ELR (cell line): Measurements from ENCODE around the gene VWA8.

ENCODE experiments used
- DNase-seq: peaks from one replicate; pipeline ENCODE4 v3.0.0-alpha.2; 2015; ENCODE audit warnings: low read depth

The VWA8 gene

GRCh38 chr13:41691274-41691673, 269.6 kb downstream of the VWA8 start:
- no peak for DNase-seq

DNA sequence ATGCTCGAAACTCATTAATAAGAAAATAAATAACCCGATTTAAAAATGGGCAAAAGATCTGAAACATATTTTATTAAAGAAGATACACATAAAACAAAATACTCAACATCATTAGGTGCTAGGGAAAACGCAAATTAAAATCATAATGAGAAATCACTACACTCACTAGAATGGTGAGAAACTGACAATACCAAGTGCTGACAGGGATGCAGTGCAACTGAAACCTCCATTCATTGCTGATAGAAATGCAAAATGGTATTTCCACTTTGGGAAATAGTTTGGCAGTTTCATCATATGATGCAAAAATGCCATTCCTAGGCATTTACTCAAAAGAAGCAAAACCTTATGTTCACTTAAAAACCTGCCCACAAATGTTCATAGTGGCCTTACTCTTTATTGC, 278.1 kb downstream of the VWA8 start:
- DNase-seq, result no peak

DNA sequence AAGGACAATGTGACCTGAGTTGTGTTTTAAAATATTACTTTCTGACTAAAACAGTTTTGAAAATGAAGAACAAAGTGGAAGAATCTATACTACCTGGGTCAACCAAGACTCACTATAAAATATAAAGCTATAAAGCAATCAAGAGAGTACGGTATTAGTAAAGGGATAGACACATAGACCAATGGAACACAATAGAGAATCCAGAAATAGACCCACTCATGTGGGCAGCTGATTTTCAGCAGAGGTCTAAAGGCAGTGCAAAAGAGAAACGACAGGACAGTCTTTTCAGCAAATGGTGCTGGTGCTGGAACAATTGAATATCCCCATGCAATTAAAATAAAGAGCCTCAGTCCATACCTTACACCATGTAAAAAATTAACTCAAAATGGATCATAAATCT, 278.9 kb downstream of the VWA8 start:
- DNase-seq, result no peak

- no peak for DNase-seq
These were observed 279.3 kb downstream of the VWA8 start for GRCh38 chr13:41681587-41681986.

- DNase-seq, result no peak
These were observed 280.0 kb downstream of the VWA8 start for GRCh38 chr13:41680900-41681299.

GRCh38 chr13:41678848-41679247, 282.1 kb downstream of the VWA8 start:
- no peak for DNase-seq

GRCh38 chr13:41678249-41678648, 282.7 kb downstream of the VWA8 start:
- DNase-seq, result no peak

DNA sequence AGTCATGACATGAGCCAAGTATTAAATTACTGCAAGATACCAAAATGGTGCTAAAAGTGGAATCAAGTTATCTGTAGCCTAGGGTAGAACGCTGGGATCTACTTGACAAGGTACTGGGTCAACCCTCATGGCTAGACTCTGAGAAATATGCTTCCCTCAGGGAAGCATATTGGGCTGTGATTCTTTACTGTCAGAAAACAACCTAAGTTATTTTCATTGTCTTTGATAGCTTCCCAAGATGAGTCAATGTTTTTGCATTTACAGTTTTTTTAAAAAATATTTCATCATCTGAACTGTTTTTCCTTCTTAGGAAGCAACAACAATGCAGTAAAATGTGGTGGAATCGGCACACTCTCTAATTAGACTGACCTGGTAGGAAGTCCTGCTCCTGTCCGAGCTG, 285.6 kb downstream of the VWA8 start:
- peak; percentile 31 for DNase-seq

GRCh38 chr13:41674246-41674645, 286.7 kb downstream of the VWA8 start:
- DNase-seq, result no peak

GRCh38 chr13:41673640-41674039, 287.3 kb downstream of the VWA8 start:
- no peak for DNase-seq

DNA sequence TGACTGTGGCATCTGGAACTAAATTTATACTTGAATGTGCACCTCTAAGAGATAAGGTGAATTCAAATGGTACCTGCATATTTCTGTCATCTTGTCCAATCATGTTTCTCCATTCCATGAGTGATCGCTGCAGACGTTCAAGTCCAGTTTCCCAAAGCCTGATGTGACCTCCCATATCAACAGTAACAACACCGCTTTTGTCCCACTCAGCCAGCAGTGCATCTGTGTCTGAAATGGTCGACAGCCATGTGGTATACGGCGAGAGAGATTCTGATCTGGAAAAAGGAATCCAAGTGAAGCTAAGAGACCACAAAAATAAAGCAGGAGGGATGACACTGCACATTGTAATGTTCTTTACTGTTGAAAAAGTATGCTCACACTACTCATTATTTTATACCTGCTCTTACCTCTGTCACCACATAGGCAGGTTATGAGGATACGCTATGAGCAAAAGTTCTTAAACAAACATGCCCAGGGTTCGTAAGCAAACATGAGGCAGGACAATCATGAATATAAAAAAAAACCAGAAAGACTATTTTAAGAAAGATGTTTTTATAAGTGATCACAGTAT, 290.0 kb downstream of the VWA8 start:
- no peak for DNase-seq

GRCh38 chr13:41668130-41668757, 292.7 kb downstream of the VWA8 start:
- peak; percentile 89 for DNase-seq

- no peak for DNase-seq
These were observed 294.3 kb downstream of the VWA8 start for GRCh38 chr13:41666644-41667043.

DNA sequence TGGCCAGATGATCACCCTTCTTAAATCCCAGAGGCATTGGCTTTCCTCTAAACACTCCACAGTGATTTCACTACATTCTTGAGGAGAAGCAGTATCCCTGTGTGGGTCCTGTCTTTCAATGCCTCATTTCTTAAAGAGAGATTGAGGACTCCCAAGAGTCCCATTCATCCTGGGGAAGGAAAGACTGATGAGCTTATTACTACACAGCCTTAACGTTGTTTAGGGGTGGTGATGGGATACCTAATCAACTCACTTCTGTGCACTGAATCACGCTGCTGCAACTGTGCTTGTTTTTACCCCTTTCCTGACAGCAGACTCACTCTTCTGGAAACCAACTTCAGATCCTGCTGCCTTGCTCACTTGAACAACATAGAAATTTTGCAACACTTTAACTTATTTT, 300.5 kb downstream of the VWA8 start:
- no peak for DNase-seq

GRCh38 chr13:41658057-41658661, 302.8 kb downstream of the VWA8 start:
- DNase-seq, result peak; percentile 6

- no peak for DNase-seq
These were observed 304.9 kb downstream of the VWA8 start for GRCh38 chr13:41655997-41656396.

DNA sequence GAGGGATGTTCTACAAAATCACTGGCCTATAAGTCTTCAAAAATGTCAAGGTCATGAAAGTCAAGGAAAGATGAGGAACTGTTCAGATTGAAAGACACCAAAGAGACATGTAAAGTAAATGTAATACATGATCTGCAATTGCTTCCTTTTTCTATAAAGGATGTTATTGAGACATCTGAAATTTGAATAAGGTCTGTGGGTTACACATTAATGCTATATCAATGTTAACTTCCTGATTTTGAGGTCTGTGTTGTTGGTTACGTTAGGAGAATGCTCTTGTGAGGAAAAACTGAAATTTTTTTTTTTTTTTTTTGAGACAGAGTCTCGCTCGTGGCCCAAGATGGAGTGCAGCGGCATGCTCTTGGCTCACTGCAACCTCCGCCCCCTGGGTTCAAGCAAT, 306.1 kb downstream of the VWA8 start:
- DNase-seq, result no peak

GRCh38 chr13:41652735-41653361, 308.1 kb downstream of the VWA8 start:
- DNase-seq, result peak; percentile 68

DNA sequence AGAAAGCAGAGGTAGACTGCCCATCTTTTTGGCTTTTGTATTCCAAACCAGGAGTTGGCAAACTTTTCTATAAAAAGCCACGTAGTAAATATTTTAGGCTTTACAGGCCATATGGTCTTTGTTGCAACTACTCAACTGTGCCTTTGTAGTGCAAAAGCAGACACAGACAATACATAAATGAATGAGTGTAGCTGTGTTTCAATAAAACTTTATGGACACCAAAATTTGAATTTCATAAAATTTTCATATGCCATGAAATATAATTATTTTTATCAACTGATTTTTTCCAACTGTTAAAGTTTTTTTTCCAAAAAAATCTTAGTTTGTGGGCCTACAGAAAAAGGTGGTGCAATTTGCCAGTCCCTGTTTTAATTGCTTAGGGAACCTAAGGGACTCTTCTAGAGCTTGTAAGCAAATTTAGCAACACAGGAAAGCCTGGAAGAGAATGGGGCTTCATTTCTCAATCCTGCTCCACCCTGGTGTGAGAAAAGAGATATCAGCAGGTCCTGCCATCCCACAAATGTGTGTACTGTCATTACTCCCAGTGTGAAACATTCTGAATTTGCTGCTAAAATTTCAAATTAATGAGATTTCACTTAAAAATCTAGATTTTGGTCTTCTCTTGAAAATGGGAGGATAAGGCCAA, 309.4 kb downstream of the VWA8 start:
- DNase-seq, result no peak

DNA sequence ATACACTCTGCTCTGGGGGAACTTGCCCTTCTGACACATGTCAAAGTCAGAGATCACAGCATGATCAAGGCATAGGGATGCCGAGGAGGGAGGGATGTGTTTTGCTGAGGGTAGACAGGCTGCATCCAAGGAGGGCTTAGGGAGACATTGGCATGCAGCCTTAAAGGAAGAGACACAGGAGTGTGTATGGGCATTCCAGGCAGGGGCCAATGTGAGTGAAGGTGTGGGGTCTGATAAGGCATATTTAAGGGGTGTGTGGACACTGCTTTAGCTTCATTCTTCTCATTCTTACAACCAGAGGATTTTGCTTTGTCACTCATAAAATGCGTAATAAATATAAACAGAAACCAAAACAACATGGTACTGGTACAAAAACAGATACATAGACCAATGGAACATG, 310.2 kb downstream of the VWA8 start:
- no peak for DNase-seq

- DNase-seq, result peak; percentile 62
These were observed 311.2 kb downstream of the VWA8 start for GRCh38 chr13:41649659-41650058.

GRCh38 chr13:41648314-41648935, 312.5 kb downstream of the VWA8 start:
- DNase-seq, result peak; percentile 89
